ENCODE measurements around the gene TRIP11. TPM values are rescaled to one million over a fixed set of nuclear protein-coding genes. Genes with fewer than 3 reads are reported as not detected.

Gene TRIP11
- total RNA-seq (2014; rRNA removed; shearing (Covaris generic)) = 17.7 and 24.9 TPM in 2 replicates
- polyA plus RNA-seq (2016; fragmentation: Nextera tagmentation; extraction: Ambion mirVana) = 30.6 and 52.2 TPM in 2 replicates
- long read RNA-seq, partial matches to known transcripts = 23 of 31 reads
- long read RNA-seq, other reads (novel, unspliced or antisense) = 7 of 31 reads

DNA sequence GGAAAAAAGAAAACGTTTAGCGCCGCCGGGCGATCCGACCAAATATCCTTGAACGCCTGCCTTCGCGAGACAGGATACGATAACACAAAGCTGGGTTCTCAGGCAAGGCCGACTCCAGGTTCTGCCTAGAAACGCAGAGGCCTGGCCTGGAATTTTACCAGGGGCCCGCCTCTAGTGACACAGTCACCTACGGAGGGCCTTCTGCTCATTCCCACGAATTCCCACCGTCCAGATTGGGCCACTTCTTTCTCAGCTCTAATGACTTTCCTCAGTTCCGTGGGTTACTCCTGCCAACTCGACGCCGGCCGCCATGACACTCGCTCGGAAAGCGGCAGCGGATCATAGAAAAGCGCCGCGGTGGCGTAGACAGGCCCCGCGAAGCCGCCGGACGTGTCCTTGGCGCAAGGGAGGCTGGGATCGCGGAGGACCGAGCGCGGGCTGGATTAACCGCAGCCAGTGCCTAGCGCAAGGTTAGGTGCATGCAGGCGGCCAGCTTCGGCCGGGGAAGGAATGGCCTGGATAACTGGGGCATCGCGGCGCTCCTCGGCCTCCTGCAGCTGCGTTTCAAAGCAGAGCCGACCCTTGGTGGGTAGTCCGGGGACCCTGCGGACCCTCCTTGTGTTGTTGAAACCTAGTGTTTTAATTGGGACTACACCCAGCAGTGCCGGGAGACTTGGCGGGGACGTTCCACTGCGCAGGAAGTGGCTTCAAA lies at the start of gene TRIP11:
TRIP11 (minus strand) TSS at position 341 of the 712 bp plus-strand sequence. CDS start 374 bp downstream, outside the sequence.
- H3K9me3 Mint-ChIP-seq = peaks cover 3% of the 10 kb centered on the region; the same call in 1 of the 3 replicates
- peaks cover 55% of the 10 kb centered on the region for H3K79me2 ChIP-seq (replicated peaks; ENCODE audit: insufficient read depth)
- peaks cover 4% of the 10 kb centered on the region for H3K27me3 Mint-ChIP-seq (ENCODE audit: insufficient read depth, low read depth, poor library complexity)
- no peaks in the 10 kb centered on the region for H3K36me3 ChIP-seq (ENCODE audit: insufficient read depth)
- H3K4me3 ChIP-seq = peak within 1 kb of the TSS; percentile 63
- H3K27ac Mint-ChIP-seq = peak within 1 kb of the TSS; percentile 99
- peak within 1 kb of the TSS; percentile 99 for H3K27ac ChIP-seq (ENCODE audit: low read depth)
- H3F3A ChIP-seq (replicated peaks; ENCODE audit: low read depth) = no peaks in the 10 kb centered on the region
- peaks cover 10% of the 10 kb centered on the region for H3K4me1 Mint-ChIP-seq
- H3K9me2 ChIP-seq (ENCODE audit: insufficient read depth) = no peaks in the 10 kb centered on the region
- ATAC-seq (peak; percentile 96), DNase-seq (ENCODE audit: low spot score) (peak; percentile 96)
- peak within 1 kb of the TSS; percentile 95 for H3K4me3 Mint-ChIP-seq
- peaks cover 4% of the 10 kb centered on the region; the same call in 1 of the 3 replicates for H3K36me3 Mint-ChIP-seq (ENCODE audit: low read depth)
- TF ChIP-seq, protein P1, sequence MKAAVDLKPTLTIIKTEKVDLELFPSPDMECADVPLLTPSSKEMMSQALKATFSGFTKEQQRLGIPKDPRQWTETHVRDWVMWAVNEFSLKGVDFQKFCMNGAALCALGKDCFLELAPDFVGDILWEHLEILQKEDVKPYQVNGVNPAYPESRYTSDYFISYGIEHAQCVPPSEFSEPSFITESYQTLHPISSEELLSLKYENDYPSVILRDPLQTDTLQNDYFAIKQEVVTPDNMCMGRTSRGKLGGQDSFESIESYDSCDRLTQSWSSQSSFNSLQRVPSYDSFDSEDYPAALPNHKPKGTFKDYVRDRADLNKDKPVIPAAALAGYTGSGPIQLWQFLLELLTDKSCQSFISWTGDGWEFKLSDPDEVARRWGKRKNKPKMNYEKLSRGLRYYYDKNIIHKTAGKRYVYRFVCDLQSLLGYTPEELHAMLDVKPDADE (IDR thresholded peaks at IDR 0.05) = no peak; the same call in 1 of the 2 replicates
- TF ChIP-seq POLR2AphosphoS5 (IDR thresholded peaks at IDR 0.05; ENCODE audit: low read depth) (peak; percentile 92), CREB1 (CRISPR knock-in tag; IDR thresholded peaks at IDR 0.05; ENCODE audit: low read depth) (peak; percentile 88)
- H3K27me3 ChIP-seq (ENCODE audit: insufficient read depth) = no peaks in the 10 kb centered on the region
- peaks cover 16% of the 10 kb centered on the region for H3K4me1 ChIP-seq (ENCODE audit: insufficient read depth)
- peak within 1 kb of the TSS; percentile 76 for H3K4me2 ChIP-seq
- 0 out of 2 replicates have a peak, but pooled peaks cover 5% of the 10 kb centered on the region for H4K20me1 ChIP-seq (replicated peaks; ENCODE audit: insufficient read depth)
- H2AFZ ChIP-seq = peak within 1 kb of the TSS; percentile 69

DNA sequence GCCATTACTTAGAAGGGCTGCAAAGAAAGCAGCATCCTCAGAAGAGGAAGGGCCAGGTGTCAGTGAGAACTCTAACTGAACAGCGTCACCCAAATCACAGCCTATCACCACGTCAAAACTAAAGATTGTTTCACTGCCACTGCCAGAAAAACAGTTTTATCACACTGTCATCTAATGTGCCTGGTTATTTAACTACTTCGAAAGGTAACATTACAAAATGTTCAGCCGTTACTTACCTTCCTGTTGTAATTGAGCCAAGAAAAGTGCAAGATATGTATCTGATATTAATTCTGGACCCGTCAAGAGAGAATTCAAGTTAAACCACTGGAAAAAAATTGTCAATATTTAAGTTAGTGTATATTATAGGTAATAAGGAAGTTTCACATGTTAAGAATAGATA lies 48.6 kb upstream of the TRIP11 start:
- Histone ChIP-seq H3K4me1 (ENCODE audit: insufficient read depth) (no peaks in the 10 kb centered on the region), H2AFZ (no peak overlapping the region), H3K27ac (ENCODE audit: low read depth) (no peak overlapping the region), H3K4me2 (no peak overlapping the region), H3F3A (replicated peaks; ENCODE audit: low read depth) (no peaks in the 10 kb centered on the region), H4K20me1 (replicated peaks; ENCODE audit: insufficient read depth) (peaks cover 8% of the 10 kb centered on the region; the same call in 1 of the 2 replicates), H3K9me2 (ENCODE audit: insufficient read depth) (no peaks in the 10 kb centered on the region), H3K36me3 (ENCODE audit: insufficient read depth) (peaks cover 13% of the 10 kb centered on the region), H3K27me3 (ENCODE audit: insufficient read depth) (no peaks in the 10 kb centered on the region), H3K4me3 (no peak overlapping the region), H3K79me2 (replicated peaks; ENCODE audit: insufficient read depth) (no peaks in the 10 kb centered on the region)
- ATAC-seq (no peak), DNase-seq (ENCODE audit: low spot score) (no peak)
- peaks cover 46% of the 10 kb centered on the region for H3K36me3 Mint-ChIP-seq (ENCODE audit: low read depth)
- no peak overlapping the region for H3K27ac Mint-ChIP-seq
- no peaks in the 10 kb centered on the region for H3K27me3 Mint-ChIP-seq (ENCODE audit: insufficient read depth, low read depth, poor library complexity)
- H3K4me1 Mint-ChIP-seq = no peaks in the 10 kb centered on the region
- no peaks in the 10 kb centered on the region for H3K9me3 Mint-ChIP-seq
- H3K4me3 Mint-ChIP-seq = no peak overlapping the region
- no peak for TF ChIP-seq ZNF331 (CRISPR knock-in tag; IDR thresholded peaks at IDR 0.05; ENCODE audit: low read depth)
- TF ChIP-seq, protein P2, sequence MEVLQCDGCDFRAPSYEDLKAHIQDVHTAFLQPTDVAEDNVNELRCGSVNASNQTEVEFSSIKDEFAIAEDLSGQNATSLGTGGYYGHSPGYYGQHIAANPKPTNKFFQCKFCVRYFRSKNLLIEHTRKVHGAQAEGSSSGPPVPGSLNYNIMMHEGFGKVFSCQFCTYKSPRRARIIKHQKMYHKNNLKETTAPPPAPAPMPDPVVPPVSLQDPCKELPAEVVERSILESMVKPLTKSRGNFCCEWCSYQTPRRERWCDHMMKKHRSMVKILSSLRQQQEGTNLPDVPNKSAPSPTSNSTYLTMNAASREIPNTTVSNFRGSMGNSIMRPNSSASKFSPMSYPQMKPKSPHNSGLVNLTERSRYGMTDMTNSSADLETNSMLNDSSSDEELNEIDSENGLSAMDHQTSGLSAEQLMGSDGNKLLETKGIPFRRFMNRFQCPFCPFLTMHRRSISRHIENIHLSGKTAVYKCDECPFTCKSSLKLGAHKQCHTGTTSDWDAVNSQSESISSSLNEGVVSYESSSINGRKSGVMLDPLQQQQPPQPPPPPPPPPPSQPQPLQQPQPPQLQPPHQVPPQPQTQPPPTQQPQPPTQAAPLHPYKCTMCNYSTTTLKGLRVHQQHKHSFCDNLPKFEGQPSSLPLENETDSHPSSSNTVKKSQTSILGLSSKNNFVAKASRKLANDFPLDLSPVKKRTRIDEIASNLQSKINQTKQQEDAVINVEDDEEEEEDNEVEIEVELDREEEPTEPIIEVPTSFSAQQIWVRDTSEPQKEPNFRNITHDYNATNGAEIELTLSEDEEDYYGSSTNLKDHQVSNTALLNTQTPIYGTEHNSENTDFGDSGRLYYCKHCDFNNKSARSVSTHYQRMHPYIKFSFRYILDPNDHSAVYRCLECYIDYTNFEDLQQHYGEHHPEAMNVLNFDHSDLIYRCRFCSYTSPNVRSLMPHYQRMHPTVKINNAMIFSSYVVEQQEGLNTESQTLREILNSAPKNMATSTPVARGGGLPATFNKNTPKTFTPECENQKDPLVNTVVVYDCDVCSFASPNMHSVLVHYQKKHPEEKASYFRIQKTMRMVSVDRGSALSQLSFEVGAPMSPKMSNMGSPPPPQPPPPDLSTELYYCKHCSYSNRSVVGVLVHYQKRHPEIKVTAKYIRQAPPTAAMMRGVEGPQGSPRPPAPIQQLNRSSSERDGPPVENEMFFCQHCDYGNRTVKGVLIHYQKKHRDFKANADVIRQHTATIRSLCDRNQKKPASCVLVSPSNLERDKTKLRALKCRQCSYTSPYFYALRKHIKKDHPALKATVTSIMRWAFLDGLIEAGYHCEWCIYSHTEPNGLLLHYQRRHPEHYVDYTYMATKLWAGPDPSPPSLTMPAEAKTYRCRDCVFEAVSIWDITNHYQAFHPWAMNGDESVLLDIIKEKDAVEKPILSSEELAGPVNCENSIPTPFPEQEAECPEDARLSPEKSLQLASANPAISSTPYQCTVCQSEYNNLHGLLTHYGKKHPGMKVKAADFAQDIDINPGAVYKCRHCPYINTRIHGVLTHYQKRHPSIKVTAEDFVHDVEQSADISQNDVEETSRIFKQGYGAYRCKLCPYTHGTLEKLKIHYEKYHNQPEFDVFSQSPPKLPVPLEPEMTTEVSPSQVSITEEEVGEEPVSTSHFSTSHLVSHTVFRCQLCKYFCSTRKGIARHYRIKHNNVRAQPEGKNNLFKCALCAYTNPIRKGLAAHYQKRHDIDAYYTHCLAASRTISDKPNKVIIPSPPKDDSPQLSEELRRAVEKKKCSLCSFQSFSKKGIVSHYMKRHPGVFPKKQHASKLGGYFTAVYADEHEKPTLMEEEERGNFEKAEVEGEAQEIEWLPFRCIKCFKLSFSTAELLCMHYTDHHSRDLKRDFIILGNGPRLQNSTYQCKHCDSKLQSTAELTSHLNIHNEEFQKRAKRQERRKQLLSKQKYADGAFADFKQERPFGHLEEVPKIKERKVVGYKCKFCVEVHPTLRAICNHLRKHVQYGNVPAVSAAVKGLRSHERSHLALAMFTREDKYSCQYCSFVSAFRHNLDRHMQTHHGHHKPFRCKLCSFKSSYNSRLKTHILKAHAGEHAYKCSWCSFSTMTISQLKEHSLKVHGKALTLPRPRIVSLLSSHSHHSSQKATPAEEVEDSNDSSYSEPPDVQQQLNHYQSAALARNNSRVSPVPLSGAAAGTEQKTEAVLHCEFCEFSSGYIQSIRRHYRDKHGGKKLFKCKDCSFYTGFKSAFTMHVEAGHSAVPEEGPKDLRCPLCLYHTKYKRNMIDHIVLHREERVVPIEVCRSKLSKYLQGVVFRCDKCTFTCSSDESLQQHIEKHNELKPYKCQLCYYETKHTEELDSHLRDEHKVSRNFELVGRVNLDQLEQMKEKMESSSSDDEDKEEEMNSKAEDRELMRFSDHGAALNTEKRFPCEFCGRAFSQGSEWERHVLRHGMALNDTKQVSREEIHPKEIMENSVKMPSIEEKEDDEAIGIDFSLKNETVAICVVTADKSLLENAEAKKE (CRISPR knock-in tag; IDR thresholded peaks at IDR 0.05) = no peak
- TF ChIP-seq, protein P3, sequence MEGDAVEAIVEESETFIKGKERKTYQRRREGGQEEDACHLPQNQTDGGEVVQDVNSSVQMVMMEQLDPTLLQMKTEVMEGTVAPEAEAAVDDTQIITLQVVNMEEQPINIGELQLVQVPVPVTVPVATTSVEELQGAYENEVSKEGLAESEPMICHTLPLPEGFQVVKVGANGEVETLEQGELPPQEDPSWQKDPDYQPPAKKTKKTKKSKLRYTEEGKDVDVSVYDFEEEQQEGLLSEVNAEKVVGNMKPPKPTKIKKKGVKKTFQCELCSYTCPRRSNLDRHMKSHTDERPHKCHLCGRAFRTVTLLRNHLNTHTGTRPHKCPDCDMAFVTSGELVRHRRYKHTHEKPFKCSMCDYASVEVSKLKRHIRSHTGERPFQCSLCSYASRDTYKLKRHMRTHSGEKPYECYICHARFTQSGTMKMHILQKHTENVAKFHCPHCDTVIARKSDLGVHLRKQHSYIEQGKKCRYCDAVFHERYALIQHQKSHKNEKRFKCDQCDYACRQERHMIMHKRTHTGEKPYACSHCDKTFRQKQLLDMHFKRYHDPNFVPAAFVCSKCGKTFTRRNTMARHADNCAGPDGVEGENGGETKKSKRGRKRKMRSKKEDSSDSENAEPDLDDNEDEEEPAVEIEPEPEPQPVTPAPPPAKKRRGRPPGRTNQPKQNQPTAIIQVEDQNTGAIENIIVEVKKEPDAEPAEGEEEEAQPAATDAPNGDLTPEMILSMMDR (conservative IDR thresholded peaks at IDR 0.05; ENCODE audit: low read depth in 2 of 2) = no peak
- TF ChIP-seq, protein P1 (IDR thresholded peaks at IDR 0.05) = no peak
- TF ChIP-seq EZH2phosphoT487 (IDR thresholded peaks at IDR 0.05; ENCODE audit: unreplicated experiment) = no peak
- TF ChIP-seq JUNB (IDR thresholded peaks at IDR 0.05; ENCODE audit: unreplicated experiment) = no peak
- TF ChIP-seq CREB1 (CRISPR knock-in tag; IDR thresholded peaks at IDR 0.05; ENCODE audit: low read depth) = no peak
- TF ChIP-seq POLR2AphosphoS5 (IDR thresholded peaks at IDR 0.05; ENCODE audit: low read depth) = no peak
- TF ChIP-seq ZNF114 (CRISPR knock-in tag; IDR thresholded peaks at IDR 0.05) = no peak

All from GM23338 (cell line).